ENCODE measurements around the gene KIAA0825.

DNA sequence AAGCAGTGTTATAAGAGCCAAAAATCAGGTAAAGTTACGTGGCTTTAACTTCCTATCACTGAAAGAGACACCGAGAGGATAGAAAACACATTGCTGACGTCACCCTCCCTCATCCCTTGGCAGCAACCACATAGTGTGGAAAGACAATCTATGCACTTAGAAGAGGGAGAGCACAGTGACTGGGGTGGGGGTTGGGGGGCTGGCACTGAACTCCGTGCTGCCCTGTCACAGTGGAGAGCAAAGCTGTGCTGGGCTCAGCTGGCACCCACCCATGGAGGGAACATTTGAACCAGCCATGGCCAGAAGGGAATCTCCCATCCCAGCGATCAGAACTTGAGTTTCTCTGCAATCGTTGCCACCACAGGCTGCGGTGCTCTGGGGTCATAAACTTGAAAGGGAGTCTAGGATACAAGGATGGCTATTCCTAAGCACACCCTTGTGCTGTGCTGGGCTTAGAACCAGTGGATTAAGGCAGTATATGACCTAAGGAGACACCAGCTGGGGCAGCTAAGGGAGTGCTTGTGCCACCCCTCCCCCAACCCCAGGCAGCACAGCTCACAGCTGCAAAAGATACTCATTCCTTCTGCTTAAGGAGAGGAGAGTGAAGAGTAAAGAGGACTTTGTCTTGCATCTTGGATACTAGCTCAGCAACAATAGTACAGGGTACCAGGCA is 73.4 kb downstream of the KIAA0825 start:
- TF ChIP-seq CTCF (IDR thresholded peaks at IDR 0.05), result no peak
- no peak for TF ChIP-seq POLR2A (IDR thresholded peaks at IDR 0.05)
